Ectodermal cell (in vitro differentiated cells): ENCODE results near the gene WDR11.
"Not testable (repeated sequence)": the region's sequence is repeated elsewhere in the genome, so short reads cannot be mapped to it uniquely, and the experiment has no call there.

Experiments used
- H3K27ac ChIP-seq: 2 replicates; pipeline ENCODE4 v1.7.0; 2013; ENCODE audit warnings: mild to moderate bottlenecking, low read depth, low read length; ENCODE audit not compliant: insufficient read depth, poor library complexity, severe bottlenecking
- H3K27me3 ChIP-seq: 2 replicates; pipeline ENCODE4 v1.7.0; 2013; ENCODE audit warnings: mild to moderate bottlenecking, low read length; ENCODE audit not compliant: insufficient read depth, control insufficient read depth, poor library complexity, severe bottlenecking
- H3K36me3 ChIP-seq: one replicate; pipeline ENCODE4 v1.7.0; 2013; ENCODE audit warnings: low read length; ENCODE audit not compliant: control insufficient read depth, insufficient read depth
- H3K4me1 ChIP-seq: one replicate; pipeline ENCODE4 v1.7.0; 2013; ENCODE audit warnings: low read length; ENCODE audit not compliant: control insufficient read depth, insufficient read depth
- H3K4me3 ChIP-seq: 2 replicates; pipeline ENCODE4 v1.7.0; 2013; ENCODE audit warnings: low read depth, low read length, control low read depth; ENCODE audit not compliant: insufficient read depth
- H3K9me3 ChIP-seq: 2 replicates; pipeline ENCODE4 v1.7.0; 2013; ENCODE audit warnings: mild to moderate bottlenecking, low read length, moderate library complexity; ENCODE audit not compliant: control insufficient read depth
- WGBS, 2 experiments: methylation state at CpG; one replicate each; pipeline ENCODE4 v1.1.7; 2013; ENCODE audit warnings: missing lambda C conversion rate in 2 of 2; 5-methylcytosine and 5-hydroxymethylcytosine counted together

WDR11 gene

DNA sequence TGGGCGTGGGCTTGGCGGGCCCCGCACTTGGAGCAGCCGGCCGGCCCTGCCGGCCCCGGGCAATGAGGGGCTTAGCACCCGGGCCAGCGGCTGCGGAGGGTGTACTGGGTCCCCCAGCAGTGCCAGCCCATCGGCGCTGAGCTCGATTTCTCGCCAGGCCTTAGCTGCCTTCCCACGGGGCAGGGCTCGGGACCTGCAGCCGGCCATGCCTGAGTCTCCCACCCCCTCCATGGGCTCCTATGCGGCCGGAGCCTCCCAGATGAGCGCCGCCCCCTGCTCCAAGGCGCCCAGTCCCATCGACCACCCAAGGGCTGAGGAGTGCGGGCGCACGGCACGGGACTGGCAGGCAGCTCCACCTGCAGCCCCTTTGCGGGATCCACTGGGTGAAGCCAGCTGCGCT lies 72.7 kb downstream of the WDR11 start:
- H3K36me3 ChIP-seq, H3K4me1 ChIP-seq, H3K27ac ChIP-seq, H3K4me3 ChIP-seq, H3K9me3 ChIP-seq, H3K27me3 ChIP-seq: not testable (repeated sequence)
- 94 to 96% methylated on average over 29 of the region's 29 CpGs for WGBS, 2 experiments

DNA sequence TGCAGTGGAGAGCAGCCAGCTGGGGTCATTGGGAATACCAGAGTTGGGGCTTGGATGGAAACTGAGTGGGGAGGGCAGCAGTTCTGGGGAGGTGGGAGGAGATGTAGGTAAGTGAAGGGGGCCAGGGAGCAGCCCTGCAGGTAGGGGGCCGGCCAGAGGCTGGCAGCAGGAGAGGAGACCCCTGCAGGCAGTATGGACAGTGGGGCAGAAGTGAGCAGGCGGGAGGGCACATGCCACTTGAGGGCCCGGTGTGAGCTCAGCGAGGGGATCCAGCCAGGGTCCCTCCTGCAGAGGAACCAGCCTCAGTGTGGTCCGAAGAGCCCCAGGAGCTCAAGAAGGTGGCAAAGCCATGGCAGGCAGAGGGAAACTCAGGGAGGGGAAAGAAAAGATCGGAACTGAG lies 75.4 kb downstream of the WDR11 start:
- Histone ChIP-seq H3K4me1 (no peaks in the 10 kb centered on the region), H3K27me3 (no peaks in the 10 kb centered on the region), H3K36me3 (no peaks in the 10 kb centered on the region), H3K9me3 (no peaks in the 10 kb centered on the region), H3K27ac (no peak overlapping the region), H3K4me3 (no peak overlapping the region)
- WGBS, 2 experiments: 85 to 89% methylated on average over 6 of the region's 6 CpGs

DNA sequence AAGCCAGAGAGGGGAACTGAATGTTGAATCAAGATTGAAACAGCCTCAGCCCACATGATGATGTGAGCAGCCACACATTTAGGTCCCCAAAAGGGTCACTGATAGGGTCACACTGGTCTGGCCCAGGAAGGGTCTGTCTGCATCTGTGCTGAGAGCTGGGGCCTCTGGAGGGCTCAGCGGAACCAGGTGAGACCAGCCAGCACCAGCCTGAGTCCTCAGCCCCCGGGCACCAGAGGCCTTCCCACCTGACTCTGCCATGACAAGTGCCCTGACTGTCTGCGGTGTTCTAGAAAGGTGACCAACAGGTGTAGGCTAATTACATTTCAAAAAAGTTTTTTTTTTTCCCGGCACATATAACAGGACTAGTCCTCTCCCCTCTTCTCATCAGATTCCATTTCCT lies 76.2 kb downstream of the WDR11 start:
- H3K4me1 ChIP-seq: no peaks in the 10 kb centered on the region
- H3K4me3 ChIP-seq: no peak overlapping the region
- WGBS, 2 experiments: 94 to 97% methylated on average over 4 of the region's 4 CpGs
- H3K27me3 ChIP-seq: no peaks in the 10 kb centered on the region
- H3K36me3 ChIP-seq: no peaks in the 10 kb centered on the region
- no peaks in the 10 kb centered on the region for H3K9me3 ChIP-seq
- no peak overlapping the region for H3K27ac ChIP-seq

GRCh38 chr10:120929166-120929565 lies 78.0 kb downstream of the WDR11 start:
- H3K27ac ChIP-seq: no peak overlapping the region
- WGBS, 2 experiments: 92 to 96% methylated on average over 7 of the region's 7 CpGs
- no peaks in the 10 kb centered on the region for H3K4me1 ChIP-seq

DNA sequence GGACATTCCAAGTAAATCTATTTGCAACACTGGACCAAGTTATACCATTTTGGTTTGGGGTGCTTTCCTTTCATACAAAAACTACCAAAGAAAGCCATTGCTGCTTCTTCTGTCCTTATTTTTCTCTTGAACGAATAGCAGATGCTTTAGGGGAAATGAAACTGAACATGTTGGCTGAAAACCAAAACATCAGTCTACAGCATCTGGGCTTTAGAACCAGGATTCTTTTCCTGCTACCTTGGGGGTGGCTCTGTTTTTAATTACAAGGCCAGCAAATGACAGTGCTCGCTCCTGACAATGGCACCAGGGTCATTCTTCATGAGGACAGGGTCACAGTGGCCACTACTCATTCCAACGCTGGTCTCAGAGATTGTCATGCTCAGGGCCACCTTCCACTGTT lies 80.3 kb downstream of the WDR11 start:
- Histone ChIP-seq H3K27ac (no peak overlapping the region), H3K4me1 (no peaks in the 10 kb centered on the region), H3K9me3 (no peaks in the 10 kb centered on the region), H3K27me3 (no peaks in the 10 kb centered on the region), H3K4me3 (no peak overlapping the region), H3K36me3 (no peaks in the 10 kb centered on the region)
- 93 to 96% methylated on average over 3 of the region's 3 CpGs for WGBS, 2 experiments

More at GRCh38 chr10:120929166-120929565, 78.0 kb downstream of the WDR11 start:
- H3K4me3 ChIP-seq: no peak overlapping the region
- no peaks in the 10 kb centered on the region for H3K27me3 ChIP-seq
- H3K9me3 ChIP-seq: no peaks in the 10 kb centered on the region
- H3K36me3 ChIP-seq: no peaks in the 10 kb centered on the region

- Histone ChIP-seq H3K27ac (no peak overlapping the region), H3K4me3 (no peak overlapping the region), H3K36me3 (no peaks in the 10 kb centered on the region), H3K4me1 (no peaks in the 10 kb centered on the region), H3K9me3 (no peaks in the 10 kb centered on the region), H3K27me3 (no peaks in the 10 kb centered on the region)
- WGBS, 2 experiments: 87 to 91% methylated on average over 4 of the region's 4 CpGs
These were observed 80.8 kb downstream of the WDR11 start for GRCh38 chr10:120931999-120932398.

GRCh38 chr10:120938822-120939221 lies 87.7 kb downstream of the WDR11 start:
- Histone ChIP-seq H3K27me3 (no peaks in the 10 kb centered on the region), H3K9me3 (no peaks in the 10 kb centered on the region), H3K4me3 (no peak overlapping the region), H3K4me1 (peaks cover 3% of the 10 kb centered on the region), H3K36me3 (no peaks in the 10 kb centered on the region), H3K27ac (no peak overlapping the region)
- 96 to 97% methylated on average over 5 of the region's 5 CpGs for WGBS, 2 experiments

- Histone ChIP-seq H3K27me3 (no peaks in the 10 kb centered on the region), H3K27ac (no peak overlapping the region), H3K9me3 (no peaks in the 10 kb centered on the region), H3K36me3 (no peaks in the 10 kb centered on the region), H3K4me3 (no peak overlapping the region), H3K4me1 (peaks cover 3% of the 10 kb centered on the region)
- 65 to 67% methylated on average over 13 of the region's 13 CpGs for WGBS, 2 experiments
These were observed 89.2 kb downstream of the WDR11 start for GRCh38 chr10:120940299-120940900.

GRCh38 chr10:120941501-120941900 lies 90.3 kb downstream of the WDR11 start:
- Histone ChIP-seq H3K9me3 (no peaks in the 10 kb centered on the region), H3K36me3 (no peaks in the 10 kb centered on the region), H3K4me1 (peaks cover 3% of the 10 kb centered on the region), H3K27ac (no peak overlapping the region), H3K4me3 (no peak overlapping the region), H3K27me3 (no peaks in the 10 kb centered on the region)
- WGBS, 2 experiments: 92 to 94% methylated on average over 5 of the region's 5 CpGs

DNA sequence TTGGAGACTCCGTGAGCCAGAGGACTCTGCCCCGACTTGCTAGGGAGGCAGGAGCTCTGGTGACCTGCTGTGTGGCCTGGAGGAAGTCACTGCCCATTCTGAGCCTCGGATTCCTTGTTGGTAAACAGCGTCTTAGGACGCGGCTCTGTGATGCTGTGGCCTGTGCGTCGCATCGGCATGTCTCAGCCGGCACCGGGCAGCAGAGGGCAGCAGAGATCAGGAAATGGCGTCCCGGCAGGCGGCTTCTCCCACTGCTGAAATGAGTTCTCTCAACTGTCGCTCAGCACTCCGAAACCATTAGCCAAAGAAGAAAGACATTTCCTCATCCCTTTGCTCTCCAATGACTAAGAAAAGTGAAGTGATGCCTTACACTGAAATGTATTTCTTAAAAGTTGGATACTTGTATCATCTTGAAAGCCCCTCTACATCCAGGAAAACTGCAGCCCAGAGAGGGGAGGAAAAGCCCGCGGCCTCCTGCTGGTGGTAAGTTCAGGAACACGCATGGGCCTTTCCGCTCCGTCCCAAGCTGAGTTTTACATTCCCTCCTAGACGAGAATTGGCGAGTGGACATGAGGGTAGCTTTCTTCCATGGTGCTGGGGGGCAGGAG lies 91.7 kb downstream of the WDR11 start:
- H3K4me1 ChIP-seq: peaks cover 3% of the 10 kb centered on the region
- H3K27ac ChIP-seq: no peak overlapping the region
- H3K27me3 ChIP-seq: no peaks in the 10 kb centered on the region
- no peaks in the 10 kb centered on the region for H3K36me3 ChIP-seq
- WGBS, 2 experiments: 23 to 25% methylated on average over 23 of the region's 23 CpGs
- no peaks in the 10 kb centered on the region for H3K9me3 ChIP-seq
- no peak overlapping the region for H3K4me3 ChIP-seq
